HepG2 (cell line): Measurements from ENCODE around the gene NAGA. TPM values are rescaled to one million over a fixed set of nuclear protein-coding genes. Genes with fewer than 3 reads are reported as not detected.

Experiments used
- ATM ChIP-seq: fragments of 450-650 bp; IDR thresholded peaks from 2 replicates; pipeline ENCODE4 v1.7.1; 2017; ENCODE audit warnings: mild to moderate bottlenecking, borderline replicate concordance
- CEBPB ChIP-seq: IDR thresholded peaks from 2 replicates; pipeline ENCODE4 v1.6.1; 2011; ENCODE audit warnings: low read depth, low read length, improper control_type of control experiment, borderline replicate concordance
- KLF11 ChIP-seq: IDR thresholded peaks from 2 replicates; pipeline ENCODE4 v1.6.1; 2016; ENCODE audit warnings: missing compliant biosample characterization
- MXD4 ChIP-seq: IDR thresholded peaks from 2 replicates; pipeline ENCODE4 v1.6.1; 2016; ENCODE audit warnings: mild to moderate bottlenecking, missing biosample characterization, missing genetic modification reagents
- RBAK ChIP-seq: sonication (generic); formaldehyde crosslinking; IDR thresholded peaks from 2 replicates; pipeline ENCODE4 v1.5.1; 2020; ENCODE audit warnings: mild to moderate bottlenecking, missing genetic modification reagents
- SIN3A ChIP-seq: IDR thresholded peaks from 2 replicates; pipeline ENCODE4 v1.6.1; 2011; ENCODE audit warnings: low read depth, mild to moderate bottlenecking, control low read depth, low read length, borderline replicate concordance
- ZNF274 ChIP-seq: sonication (generic); formaldehyde crosslinking; IDR thresholded peaks from 2 replicates; pipeline ENCODE4 v1.5.1; 2020; ENCODE audit warnings: mild to moderate bottlenecking, missing genetic modification reagents
- polyA plus RNA-seq, 8 experiments: library from polyadenylated mRNA; depleted of rRNA in 3 of 8; stranded (reverse) in 7 of 8; unstranded in 1 of 8; fragments of >200 nt; fragmentation: Illumina TruSeq in 4 of 8; extraction: Trizol in 4 of 8; gene quantifications; 2 replicates each; pipeline versions ENCODE4 v1.2.1 to v1.2.3, GENCODE V29; 2011 to 2016; ENCODE audit warnings: low read depth in 4 of 8, missing spikeins in 1 of 8, mixed read lengths in 1 of 8; ENCODE audit not compliant: insufficient read depth in 1 of 8
- total RNA-seq, 5 experiments: library from RNA; depleted of rRNA; stranded (reverse); fragments of >200 nt; fragmentation: Illumina TruSeq; extraction: Trizol; gene quantifications; 2 replicates each; pipeline ENCODE4 v1.2.3, GENCODE V29; 2016; ENCODE audit warnings: low read depth in 1 of 5
- TF ChIP-seq, protein P1 (sequence below): sonication (generic); formaldehyde crosslinking; IDR thresholded peaks from 2 replicates; pipeline ENCODE4 v1.5.0; 2020; ENCODE audit warnings: mild to moderate bottlenecking, missing genetic modification reagents
- TF ChIP-seq, protein P2 (sequence below): sonication (generic); formaldehyde crosslinking; IDR thresholded peaks from 2 replicates; pipeline ENCODE4 v1.8.1; 2023; ENCODE audit warnings: mild to moderate bottlenecking, moderate library complexity, missing genetic modification reagents
- TF ChIP-seq, protein P3 (sequence below): sonication (generic); formaldehyde crosslinking; IDR thresholded peaks from 2 replicates; pipeline ENCODE4 v1.4.0; 2020; ENCODE audit warnings: missing genetic modification reagents
- TF ChIP-seq, protein P4 (sequence below): sonication (generic); formaldehyde crosslinking; IDR thresholded peaks from 2 replicates; pipeline ENCODE4 v1.4.0; 2020; ENCODE audit warnings: missing genetic modification reagents
- TF ChIP-seq, protein P5 (sequence below): sonication (generic); formaldehyde crosslinking; IDR thresholded peaks from 2 replicates; pipeline ENCODE4 v1.4.0; 2020; ENCODE audit warnings: missing genetic modification reagents, borderline replicate concordance

NAGA gene
- total and polyA plus RNA-seq, 2 of the 13 experiments (the other 11 are each of a cell fraction or from before 2014, with no cell fraction given) = 15.1 to 23.4 TPM

DNA sequence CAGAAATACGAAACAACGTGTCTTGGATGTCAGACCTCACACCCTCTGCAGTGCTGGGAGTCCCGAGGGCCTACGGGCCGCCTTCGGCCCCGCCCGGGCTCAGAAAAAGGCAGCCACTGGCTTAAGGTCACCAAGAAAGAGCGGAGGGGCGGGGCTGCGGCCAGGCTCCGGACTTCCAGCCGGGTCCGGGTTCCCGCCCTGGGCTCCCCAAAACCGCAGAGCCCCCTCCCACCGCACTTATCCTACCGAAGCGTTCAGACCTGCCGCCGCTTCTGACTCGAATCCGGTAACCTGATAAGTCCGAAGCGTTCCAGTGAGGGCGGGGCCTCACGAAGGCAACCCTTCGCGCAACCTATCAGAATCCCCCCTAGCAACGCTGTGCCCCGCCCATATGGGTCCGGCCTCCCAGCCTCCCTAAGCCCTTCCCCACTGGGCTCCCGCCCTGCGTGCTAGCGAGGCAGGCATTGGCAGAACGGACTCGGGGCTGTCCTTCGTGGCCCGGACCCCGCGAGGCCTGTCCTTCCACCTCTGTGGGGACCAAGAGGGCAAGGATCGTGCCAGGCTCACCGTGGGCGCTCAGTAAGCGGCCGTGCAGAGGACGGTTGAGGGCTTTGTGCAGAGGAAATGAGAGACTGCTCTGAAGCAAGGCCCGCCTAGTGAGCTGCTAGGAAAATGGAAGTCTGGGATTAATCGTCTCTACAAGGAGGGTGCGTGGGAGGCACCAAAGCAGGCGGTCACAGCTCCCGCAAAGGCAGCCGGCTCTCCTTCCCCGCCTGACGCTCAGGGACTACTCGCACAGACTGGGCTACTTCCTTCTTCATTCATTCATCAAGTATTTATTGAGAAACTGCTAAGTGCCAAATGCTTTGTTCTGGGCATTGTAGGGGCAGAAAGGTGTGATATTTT is at the start of gene NAGA (continued):
- TF ChIP-seq, protein P1, sequence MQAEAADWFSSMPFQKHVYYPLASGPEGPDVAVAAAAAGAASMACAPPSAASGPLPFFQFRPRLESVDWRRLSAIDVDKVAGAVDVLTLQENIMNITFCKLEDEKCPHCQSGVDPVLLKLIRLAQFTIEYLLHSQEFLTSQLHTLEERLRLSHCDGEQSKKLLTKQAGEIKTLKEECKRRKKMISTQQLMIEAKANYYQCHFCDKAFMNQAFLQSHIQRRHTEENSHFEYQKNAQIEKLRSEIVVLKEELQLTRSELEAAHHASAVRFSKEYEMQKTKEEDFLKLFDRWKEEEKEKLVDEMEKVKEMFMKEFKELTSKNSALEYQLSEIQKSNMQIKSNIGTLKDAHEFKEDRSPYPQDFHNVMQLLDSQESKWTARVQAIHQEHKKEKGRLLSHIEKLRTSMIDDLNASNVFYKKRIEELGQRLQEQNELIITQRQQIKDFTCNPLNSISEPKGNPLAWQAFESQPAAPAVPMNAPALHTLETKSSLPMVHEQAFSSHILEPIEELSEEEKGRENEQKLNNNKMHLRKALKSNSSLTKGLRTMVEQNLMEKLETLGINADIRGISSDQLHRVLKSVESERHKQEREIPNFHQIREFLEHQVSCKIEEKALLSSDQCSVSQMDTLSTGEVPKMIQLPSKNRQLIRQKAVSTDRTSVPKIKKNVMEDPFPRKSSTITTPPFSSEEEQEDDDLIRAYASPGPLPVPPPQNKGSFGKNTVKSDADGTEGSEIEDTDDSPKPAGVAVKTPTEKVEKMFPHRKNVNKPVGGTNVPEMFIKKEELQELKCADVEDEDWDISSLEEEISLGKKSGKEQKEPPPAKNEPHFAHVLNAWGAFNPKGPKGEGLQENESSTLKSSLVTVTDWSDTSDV (CRISPR knock-in tag) = no peak
- TF ChIP-seq ATM (no peak), SIN3A (peak; percentile 77; the same call in 1 of the 2 replicates), CEBPB (no peak), MXD4 (CRISPR knock-in tag) (peak; percentile 51), KLF11 (CRISPR knock-in tag) (peak; percentile 64; the same call in 1 of the 2 replicates), ZNF274 (CRISPR knock-in tag) (peak; percentile 89), RBAK (no peak)
- TF ChIP-seq, protein P2, sequence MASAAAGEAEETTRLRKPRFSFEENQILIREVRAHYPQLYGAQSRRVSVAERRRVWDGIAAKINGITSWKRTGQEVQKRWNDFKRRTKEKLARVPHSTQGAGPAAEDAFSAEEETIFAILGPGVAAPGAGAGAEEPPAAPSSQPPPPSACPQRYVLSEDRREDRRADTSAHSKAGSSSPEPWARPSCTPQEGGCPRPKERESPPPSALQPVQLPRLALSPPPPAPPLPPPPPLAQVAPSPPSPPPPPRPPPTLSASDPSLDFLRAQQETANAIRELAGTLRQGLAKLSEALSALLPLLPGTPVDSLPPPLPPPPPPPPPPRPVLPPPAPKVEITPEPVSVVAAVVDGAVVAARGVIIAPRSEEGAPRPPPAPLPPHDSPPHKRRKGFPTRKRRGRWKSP = peak; percentile 74
- TF ChIP-seq, protein P3, sequence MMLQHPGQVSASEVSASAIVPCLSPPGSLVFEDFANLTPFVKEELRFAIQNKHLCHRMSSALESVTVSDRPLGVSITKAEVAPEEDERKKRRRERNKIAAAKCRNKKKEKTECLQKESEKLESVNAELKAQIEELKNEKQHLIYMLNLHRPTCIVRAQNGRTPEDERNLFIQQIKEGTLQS (CRISPR knock-in tag) = no peak; the same call in 1 of the 2 replicates
- TF ChIP-seq, protein P4, sequence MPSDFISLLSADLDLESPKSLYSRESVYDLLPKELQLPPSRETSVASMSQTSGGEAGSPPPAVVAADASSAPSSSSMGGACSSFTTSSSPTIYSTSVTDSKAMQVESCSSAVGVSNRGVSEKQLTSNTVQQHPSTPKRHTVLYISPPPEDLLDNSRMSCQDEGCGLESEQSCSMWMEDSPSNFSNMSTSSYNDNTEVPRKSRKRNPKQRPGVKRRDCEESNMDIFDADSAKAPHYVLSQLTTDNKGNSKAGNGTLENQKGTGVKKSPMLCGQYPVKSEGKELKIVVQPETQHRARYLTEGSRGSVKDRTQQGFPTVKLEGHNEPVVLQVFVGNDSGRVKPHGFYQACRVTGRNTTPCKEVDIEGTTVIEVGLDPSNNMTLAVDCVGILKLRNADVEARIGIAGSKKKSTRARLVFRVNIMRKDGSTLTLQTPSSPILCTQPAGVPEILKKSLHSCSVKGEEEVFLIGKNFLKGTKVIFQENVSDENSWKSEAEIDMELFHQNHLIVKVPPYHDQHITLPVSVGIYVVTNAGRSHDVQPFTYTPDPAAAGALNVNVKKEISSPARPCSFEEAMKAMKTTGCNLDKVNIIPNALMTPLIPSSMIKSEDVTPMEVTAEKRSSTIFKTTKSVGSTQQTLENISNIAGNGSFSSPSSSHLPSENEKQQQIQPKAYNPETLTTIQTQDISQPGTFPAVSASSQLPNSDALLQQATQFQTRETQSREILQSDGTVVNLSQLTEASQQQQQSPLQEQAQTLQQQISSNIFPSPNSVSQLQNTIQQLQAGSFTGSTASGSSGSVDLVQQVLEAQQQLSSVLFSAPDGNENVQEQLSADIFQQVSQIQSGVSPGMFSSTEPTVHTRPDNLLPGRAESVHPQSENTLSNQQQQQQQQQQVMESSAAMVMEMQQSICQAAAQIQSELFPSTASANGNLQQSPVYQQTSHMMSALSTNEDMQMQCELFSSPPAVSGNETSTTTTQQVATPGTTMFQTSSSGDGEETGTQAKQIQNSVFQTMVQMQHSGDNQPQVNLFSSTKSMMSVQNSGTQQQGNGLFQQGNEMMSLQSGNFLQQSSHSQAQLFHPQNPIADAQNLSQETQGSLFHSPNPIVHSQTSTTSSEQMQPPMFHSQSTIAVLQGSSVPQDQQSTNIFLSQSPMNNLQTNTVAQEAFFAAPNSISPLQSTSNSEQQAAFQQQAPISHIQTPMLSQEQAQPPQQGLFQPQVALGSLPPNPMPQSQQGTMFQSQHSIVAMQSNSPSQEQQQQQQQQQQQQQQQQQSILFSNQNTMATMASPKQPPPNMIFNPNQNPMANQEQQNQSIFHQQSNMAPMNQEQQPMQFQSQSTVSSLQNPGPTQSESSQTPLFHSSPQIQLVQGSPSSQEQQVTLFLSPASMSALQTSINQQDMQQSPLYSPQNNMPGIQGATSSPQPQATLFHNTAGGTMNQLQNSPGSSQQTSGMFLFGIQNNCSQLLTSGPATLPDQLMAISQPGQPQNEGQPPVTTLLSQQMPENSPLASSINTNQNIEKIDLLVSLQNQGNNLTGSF = no peak; the same call in 1 of the 2 replicates
- TF ChIP-seq, protein P5, sequence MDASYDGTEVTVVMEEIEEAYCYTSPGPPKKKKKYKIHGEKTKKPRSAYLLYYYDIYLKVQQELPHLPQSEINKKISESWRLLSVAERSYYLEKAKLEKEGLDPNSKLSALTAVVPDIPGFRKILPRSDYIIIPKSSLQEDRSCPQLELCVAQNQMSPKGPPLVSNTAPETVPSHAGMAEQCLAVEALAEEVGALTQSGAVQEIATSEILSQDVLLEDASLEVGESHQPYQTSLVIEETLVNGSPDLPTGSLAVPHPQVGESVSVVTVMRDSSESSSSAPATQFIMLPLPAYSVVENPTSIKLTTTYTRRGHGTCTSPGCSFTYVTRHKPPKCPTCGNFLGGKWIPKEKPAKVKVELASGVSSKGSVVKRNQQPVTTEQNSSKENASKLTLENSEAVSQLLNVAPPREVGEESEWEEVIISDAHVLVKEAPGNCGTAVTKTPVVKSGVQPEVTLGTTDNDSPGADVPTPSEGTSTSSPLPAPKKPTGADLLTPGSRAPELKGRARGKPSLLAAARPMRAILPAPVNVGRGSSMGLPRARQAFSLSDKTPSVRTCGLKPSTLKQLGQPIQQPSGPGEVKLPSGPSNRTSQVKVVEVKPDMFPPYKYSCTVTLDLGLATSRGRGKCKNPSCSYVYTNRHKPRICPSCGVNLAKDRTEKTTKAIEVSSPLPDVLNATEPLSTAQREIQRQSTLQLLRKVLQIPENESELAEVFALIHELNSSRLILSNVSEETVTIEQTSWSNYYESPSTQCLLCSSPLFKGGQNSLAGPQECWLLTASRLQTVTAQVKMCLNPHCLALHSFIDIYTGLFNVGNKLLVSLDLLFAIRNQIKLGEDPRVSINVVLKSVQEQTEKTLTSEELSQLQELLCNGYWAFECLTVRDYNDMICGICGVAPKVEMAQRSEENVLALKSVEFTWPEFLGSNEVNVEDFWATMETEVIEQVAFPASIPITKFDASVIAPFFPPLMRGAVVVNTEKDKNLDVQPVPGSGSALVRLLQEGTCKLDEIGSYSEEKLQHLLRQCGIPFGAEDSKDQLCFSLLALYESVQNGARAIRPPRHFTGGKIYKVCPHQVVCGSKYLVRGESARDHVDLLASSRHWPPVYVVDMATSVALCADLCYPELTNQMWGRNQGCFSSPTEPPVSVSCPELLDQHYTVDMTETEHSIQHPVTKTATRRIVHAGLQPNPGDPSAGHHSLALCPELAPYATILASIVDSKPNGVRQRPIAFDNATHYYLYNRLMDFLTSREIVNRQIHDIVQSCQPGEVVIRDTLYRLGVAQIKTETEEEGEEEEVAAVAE (CRISPR knock-in tag) = peak; percentile 68
